ENCODE data around the gene ASPRV1.

ASPRV1 gene

DNA sequence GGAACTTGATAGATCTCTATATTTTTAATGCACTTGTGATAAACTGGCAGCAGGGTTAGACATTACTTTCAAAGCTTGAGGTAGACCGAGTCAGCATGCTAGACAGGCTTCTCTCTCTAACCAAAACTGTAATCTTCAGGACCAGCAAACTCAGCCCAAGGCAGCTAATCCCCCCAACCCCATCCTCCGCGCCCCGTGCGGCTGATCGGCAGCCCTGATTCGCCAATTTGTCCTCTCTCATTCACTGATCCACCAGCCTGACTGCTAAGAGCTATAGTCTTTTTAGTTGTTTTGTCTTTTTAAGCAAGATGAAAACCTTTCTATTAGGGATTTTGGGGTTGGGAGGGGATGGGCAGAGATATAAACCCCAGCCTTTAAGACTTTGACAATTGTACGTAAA lies 20.7 kb downstream of the ASPRV1 start:
- no peak for DNase-seq (ENCODE audit: low spot score)

DNA sequence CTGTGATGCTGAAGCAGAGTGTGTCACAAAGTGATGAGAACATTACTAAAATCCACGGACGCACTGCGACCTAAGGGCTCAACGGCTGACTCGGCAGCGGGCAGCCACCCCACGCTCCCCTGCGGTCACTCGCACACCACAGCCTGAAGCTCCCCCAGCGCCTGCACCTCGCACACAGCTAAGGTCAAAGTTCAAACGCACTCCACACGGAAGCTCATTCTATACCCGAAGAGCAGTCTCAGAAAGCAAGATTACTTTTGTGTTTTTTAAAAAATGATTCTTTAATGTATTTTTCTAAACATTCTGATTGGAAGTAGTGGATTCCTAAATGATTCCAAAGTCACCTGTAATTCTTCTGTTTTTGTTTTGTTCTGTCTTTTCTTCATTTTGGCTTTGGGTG lies 21.7 kb downstream of the ASPRV1 start:
- DNase-seq (ENCODE audit: low spot score) = no peak

DNA sequence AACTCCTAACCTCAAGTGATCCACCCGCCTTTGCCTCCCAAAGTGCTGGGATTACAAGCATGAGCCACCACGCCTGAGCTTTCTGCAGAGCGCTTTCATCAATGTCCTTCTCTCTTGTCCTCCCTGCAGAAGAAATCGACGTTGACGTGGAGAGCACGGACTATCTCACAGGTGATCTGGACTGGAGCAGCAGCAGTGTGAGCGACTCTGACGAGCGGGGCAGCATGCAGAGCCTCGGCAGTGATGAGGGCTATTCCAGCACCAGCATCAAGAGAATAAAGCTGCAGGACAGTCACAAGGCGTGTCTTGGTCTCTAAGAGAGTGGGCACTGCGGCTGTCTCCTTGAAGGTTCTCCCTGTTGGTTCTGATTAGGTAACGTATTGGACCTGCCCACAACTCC lies 23.5 kb downstream of the ASPRV1 start:
- DNase-seq (ENCODE audit: low spot score) = no peak

DNA sequence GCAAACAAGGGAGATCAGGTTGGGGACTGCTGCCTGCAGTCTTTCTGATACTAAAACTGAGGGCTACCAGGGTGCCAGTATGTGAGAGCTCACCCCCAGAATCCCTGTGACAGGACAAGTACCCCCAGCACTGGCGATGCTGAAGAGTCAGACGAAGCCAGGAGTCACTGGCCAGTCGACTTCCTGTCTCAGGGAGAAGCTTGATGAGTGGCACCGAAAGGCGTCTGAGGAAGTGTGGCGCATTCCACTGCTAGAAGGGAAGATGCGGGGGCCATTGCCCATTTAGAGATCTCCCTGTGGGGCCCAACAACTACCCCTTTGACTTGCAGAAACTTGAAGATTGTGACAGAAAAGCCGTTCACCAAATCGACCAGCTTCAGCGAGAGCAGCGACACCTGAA lies 24.5 kb downstream of the ASPRV1 start:
- DNase-seq (ENCODE audit: low spot score) = no peak

DNA sequence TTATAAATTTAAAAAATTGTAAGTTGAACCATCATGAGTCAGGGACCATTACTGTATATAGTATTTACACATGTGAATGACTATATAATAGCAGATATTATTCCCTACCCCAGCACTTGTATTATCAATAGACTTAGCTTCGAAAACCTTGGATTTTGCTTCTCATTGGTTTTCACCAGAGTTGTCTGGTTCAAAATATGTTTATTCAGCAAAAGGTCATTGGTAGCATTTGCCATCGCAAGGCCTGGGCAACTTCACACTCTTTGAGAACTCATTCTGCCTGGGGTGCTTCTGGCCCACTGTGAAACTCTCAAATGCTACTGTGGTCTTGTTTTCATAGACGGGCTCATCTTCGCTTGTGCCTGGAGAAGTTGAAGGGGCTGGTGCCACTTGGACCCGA lies 26.4 kb downstream of the ASPRV1 start:
- DNase-seq (ENCODE audit: low spot score) = no peak

DNA sequence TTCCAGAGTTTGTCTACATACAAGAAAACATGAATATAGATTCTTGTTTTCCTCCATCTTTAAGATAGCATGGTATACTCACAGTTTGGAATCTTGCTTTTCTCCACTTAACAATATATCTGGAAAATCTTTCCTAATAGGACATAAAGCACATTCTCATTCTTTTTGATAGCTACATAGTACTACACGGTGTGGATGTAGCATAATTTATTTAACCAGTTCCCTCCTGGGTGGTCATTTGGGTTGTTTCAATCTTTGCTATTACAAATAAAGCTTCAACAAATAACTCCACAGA lies 26.9 kb downstream of the ASPRV1 start:
- no peak for DNase-seq (ENCODE audit: low spot score)

DNA sequence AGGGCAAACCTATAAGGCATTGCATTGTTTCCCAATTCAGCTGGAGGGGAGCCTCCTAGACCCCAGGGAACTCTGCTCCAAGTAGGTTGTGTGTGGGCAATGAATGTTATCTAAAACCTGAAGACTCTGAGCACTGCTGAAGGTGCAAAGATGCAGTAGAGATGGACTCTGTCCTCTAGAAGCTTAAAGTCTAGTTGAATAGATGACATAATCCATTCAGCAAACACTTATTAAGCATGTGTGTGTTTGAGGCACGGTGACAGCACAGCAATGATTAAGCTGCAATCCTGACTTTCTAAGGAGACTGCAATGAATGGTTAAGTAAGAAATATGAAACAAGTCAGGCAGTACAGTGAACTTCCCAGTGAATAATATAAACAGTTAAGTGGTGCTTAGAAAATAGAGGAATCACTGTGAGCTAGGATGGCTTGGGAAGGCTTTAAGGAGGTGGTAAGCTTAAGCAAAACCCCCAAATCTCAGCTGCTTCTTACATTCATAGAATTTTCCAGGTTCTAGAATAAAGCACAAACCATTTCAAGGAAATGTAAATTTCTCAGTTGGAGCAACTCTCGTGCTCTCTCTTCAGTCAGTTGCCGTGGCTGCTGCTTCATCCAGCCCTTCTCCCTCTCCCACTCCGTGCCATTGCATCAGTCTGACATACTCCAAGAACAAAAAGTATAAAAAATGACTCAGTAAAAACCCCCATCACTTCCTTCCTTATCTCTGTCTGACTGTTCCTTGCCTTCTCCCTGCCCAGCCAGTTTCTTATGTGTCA lies 27.4 kb downstream of the ASPRV1 start:
- DNase-seq (ENCODE audit: low spot score) = no peak

DNA sequence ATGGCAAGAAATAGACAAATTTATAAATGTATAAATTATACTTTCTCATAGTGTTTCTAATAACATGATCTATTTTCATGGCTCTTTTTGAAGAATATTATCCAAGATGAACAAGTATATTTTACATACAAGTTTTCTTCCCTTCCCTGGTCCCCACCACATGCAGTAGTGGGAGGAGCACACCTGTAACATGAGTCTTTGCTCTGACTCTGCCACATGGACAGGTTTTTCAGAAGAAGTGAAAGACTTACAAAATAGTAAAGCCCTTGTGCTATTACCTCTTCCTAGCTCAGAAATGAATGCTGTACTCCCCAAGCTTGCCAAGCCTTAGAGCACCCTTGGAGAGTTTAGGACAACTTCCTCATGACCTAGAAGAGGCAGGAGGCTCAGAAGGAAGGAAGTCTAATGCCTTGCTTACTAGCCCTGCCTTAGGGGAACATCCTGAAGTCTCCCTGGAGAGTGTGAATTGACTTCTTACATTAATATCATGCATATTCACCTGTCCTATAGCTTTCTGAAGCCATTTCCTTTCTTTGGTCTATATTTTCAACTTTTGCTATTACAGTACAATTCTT lies 28.1 kb downstream of the ASPRV1 start:
- no peak for DNase-seq (ENCODE audit: low spot score)

DNA sequence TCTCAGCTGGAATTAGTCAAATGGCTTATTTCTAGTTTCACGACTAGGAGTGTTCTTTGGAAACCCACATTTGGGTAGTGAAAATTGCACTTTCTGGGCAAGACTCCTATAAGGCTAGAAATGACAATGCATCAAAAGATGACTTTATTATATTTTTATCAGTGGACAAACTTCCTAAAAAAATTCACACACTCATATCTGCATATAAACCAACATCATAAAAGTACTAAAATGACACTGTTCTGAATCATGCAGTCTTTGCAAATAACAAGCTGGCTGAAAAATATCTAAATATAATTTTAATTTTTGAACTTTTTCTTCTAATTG lies 28.9 kb downstream of the ASPRV1 start:
- DNase-seq (ENCODE audit: low spot score) = no peak

DNA sequence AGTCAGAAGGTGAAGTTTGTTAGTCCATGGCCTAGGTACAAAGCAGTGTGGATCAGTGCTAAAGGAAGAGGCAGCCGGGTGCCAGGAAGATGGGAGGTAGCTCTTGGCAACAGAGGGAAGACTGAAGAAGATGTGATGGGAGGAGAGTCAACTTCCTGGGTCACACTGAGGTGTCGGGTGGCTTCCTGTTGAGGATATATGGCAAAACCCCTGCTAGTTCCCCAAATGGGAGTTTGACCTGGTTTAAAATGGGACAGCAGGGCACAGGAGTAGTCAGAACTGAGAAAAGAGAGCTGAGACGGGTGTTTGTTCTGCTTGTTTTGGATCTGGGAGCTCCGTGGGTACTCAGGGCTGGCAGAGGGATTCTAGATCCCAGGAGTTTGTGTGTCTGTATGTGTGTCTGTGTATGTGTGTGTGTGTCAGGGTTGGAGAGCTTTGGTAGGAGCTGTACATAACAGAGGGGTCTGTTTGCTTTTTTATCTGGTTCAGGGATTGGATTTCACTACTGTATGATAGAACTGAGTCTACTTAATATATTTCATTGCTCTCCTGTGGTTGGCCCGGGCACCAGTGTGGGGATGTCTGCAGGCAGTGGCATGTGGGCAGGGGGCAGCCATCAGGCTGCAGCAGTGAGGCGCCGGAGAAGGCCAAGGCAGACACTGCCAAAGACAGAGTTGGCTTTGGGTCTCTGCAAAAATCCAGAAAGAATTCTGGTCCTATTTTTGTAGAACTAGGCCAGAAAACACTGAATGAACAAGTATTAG lies 29.4 kb downstream of the ASPRV1 start:
- no peak for DNase-seq (ENCODE audit: low spot score)

DNA sequence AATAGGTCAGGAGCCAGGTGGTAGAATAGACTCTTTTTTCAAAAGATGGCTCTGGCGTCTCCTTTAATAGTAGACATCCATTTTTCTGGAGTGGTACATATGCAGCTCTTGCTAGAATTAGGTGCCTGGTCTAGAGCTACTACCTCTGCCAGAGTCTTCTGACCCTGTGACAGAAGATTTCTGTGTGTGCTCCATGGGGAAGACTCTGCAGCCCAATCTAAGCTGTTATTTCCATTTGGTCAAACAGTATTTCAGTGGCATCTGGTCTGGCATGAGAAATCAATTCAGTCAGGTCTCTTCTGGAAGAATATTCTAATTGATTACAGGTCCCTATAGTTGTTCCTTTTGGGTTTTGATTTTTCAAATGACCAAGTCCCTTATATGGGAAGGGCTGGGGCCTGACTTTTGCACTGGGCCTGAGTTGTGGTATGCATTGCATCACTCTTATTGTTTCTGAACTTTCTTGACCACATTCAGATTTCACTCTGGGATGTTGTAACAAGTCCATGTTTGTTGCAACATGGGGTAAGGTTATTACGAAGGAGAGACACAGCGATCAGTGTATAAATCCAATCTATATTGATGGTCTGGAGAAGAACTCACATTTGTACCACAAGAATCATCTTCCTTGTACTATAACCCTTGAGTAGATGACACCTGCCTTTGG lies 34.4 kb downstream of the ASPRV1 start:
- DNase-seq (ENCODE audit: low spot score) = no peak

DNA sequence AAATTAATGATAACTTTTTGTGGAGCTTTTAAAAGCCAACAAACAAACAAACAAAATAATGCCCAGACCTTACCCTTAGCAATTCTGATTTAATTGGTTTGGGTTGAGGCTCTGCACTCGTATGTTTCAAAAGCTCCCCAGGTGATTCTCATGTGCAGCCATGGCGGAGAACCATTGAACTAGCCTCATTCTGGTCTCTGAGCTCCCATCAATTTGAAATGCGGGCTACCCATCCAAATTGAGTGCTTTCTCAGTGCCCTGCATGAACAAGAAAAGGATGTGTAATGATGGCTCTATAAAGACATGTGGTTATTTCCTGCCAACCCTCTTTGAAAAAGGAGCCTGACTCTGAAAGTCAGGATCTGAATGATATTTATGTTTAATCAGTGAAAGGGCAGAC lies 38.3 kb downstream of the ASPRV1 start:
- DNase-seq (ENCODE audit: low spot score) = no peak

DNA sequence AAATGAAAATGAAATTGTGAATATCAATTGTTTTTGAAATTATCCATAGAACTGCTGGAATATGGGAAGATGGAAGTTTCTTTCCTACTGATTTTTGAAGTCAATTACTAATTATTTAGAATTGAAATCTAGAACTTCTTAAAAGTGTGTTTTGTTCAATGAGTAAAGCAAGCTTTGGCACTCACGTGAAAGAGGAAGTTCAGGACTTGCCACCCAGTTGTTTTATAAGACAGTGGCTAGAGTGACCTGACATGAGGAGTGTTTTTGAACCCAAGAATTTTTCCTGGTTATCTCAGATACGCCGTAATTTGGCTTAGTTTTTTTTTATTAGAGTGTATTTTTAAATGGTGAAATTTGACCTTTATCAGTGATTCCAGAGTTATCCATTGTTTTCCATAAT lies 43.0 kb downstream of the ASPRV1 start:
- DNase-seq (ENCODE audit: low spot score) = no peak

DNA sequence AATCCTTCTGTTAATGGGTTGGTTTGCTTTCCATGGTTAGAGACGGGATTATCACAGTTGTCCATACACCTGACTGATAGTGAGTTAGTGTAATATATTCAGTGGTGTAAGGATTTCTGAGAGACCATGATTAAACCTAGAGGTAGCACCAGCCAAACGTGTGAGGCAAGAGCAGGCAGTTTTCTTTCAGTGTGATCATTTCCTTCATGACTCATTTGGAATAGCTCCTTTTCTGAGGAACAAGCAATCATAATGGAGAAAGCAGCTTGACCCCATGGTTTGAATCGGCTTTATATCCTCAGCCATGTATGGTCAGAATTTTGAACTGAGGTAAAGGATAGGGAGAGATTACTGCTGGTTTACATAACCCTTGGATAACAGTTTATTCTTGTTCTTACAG lies 43.6 kb downstream of the ASPRV1 start:
- DNase-seq (ENCODE audit: low spot score) = no peak

DNA sequence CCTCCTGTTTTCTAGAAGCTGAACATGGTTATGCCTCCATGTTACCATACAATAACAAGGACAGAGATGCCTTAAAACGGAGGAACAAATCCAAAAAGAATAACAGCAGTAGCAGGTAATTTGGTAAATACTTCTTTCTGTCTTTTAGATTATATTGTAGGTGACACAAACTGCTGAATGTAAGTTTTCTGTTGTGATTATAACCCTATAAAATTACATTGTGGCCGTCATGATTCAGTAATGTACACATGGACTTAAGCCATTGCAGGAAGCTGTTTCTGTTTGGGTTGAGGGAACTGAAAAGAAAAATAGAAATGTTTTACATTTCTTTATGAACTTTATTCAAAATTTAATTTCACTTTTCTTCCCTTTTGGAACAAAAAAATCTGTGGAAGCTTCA lies 45.3 kb downstream of the ASPRV1 start:
- no peak for DNase-seq (ENCODE audit: low spot score)

DNA sequence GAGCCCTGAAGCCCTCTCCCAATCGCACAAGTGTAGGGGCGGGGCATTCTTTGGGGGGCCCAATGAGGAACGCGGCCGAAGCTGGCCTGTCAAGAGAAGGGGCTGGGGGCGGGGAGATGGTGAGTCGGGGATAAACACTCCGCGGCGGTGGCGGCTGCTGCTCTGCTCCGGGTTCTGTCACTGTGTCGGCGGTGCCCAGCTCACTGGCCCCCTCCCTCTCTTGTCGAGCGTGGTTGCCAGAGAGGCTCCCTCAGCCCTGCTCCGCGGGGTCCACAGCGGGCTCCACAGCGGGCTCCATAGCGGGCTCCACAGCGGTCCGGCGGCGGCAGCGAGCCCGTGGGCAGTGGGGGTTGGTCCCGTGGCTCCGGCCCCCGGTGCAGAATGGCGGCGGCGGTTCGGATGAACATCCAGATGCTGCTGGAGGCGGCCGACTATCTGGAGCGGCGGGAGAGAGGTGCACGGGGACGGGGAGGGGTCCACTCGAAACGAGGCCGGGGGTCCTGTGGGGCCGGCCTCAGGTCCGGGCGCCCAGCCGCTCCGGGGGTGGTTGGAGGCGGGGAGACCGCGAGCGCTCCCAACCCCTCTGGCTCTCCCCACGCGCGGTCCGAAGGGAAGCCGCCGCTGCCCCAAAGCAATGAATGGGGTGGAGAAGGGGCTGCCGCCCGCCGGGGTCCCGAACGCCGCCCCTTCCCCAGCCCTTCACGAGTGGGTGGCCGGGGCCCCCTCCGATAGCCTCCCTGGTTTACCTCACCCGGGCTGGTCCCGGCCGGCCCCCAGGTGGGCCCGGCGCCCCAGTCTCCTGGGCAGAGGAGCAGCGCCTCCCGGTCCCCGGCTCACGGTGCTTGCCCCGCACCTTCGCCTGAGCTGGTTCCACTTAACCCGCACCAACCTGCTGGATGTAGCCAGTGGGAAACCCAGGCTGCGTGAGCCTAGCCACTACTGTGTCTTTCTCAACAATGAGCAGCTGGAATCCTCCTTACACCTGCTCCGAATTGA lies 46.2 kb downstream of the ASPRV1 start, which contains the start of gene MXD1:
TSS of gene MXD1 (plus strand) at position 160 of the 996 bp plus-strand sequence. CDS start at position 382, 222 bp downstream.
- DNase-seq (ENCODE audit: low spot score) = peak; percentile 56

DNA sequence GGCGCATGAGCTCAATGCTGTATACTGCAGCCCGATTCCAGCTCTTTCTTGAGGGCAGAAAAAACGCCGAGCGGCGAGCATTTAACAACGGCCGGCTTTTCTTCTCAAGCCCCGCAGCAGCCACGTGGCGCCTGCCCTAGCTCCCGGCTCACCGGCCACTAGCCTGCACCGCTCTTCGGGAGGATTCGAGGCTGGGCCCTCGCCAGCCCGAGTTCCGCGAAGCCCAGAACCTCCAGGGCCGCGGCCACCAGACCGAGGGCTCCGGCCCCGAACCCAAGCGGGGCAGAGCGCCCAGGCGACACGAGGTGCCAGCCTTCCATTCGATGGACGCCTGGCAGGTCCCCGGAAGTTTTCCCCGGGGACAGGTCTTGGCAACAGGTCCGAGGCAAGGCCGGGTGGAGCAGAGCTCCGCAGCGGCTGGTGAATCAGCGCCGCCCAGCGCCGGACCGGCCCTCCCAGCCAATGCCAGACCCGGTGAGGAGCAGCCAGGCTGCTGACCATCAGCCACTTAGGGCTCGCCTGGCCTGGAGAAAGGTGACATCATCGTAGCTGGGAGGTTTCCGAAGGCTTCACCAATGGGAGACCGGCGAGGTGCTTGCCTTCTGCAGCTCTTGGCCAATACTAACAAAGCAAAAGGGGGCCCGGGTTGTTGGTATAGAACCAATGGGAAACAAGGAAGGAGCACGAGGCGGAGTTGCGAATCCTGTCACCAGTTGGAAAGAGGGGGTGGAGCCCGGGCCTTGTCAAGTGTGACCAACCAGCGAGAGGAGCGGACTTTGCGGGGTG lies 47.1 kb downstream of the ASPRV1 start:
- DNase-seq (ENCODE audit: low spot score) = peak; percentile 93

DNA sequence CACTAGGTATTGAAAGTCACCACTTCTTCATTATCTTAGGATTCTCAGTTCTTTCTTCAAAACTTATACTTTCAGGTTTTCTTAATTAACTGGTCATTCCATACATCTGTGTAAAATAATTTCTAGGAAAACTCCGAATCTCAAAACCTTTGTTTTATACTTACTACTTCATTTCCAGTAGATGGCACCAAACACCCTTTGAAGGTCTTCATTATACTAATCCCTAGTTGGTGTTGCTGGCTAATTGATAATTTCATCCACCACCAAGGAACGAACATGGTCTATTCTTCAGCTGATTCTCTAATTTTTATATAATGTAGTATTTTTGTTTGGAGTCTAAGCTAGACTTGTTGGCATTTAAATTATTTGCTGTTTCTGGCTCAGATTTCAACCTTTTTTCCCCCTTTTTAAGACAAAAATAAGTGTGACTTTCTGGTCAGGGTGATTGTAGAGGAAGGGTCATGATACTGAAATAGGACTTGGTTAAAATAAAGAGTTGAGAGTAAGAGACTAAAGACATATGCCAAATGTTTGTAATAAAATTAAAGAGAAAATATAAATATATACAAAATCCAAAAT lies 49.4 kb downstream of the ASPRV1 start:
- no peak for DNase-seq (ENCODE audit: low spot score)
